SJCRH30 (cell line): ENCODE data around the gene COL4A2. TPM values are rescaled to one million over a fixed set of nuclear protein-coding genes. Genes with fewer than 3 reads are reported as not detected.
A peak's percentile ranks its signal among the peaks of the same experiment; 100 is the strongest.

ENCODE experiments used
- DNase-seq, 2 experiments: peaks; one replicate each; pipeline ENCODE4 v3.0.0-alpha.2; 2015 to 2020
- H3K27ac ChIP-seq: fragments of 250-450 bp; sonication (Bioruptor Pico); 2 replicates; pipeline ENCODE4 v1.5.1; 2020; ENCODE audit warnings: mild to moderate bottlenecking, moderate library complexity
- H3K27me3 ChIP-seq: fragments of 250-450 bp; sonication (Bioruptor Pico); 2 replicates; pipeline ENCODE4 v1.5.1; 2020; ENCODE audit warnings: mild to moderate bottlenecking, moderate library complexity
- H3K36me3 ChIP-seq: fragments of 250-450 bp; sonication (Bioruptor Pico); 2 replicates; pipeline ENCODE4 v1.5.1; 2020; ENCODE audit warnings: mild to moderate bottlenecking, moderate library complexity
- H3K4me1 ChIP-seq: fragments of 250-450 bp; sonication (Bioruptor Pico); 2 replicates; pipeline ENCODE4 v1.5.1; 2020; ENCODE audit warnings: mild to moderate bottlenecking, moderate library complexity
- H3K4me3 ChIP-seq: fragments of 250-450 bp; sonication (Bioruptor Pico); 2 replicates; pipeline ENCODE4 v1.5.1; 2020; ENCODE audit warnings: mild to moderate bottlenecking, moderate library complexity
- H3K9me3 ChIP-seq: fragments of 250-450 bp; sonication (Bioruptor Pico); replicated peaks from 2 replicates; pipeline ENCODE4 v1.5.1; 2020; ENCODE audit warnings: mild to moderate bottlenecking, moderate library complexity
- total RNA-seq: library from RNA; depleted of rRNA; stranded (reverse); fragments of >200 nt; shearing (Covaris generic); gene quantifications from 2 replicates; pipeline ENCODE4 v1.2.3, GENCODE V29; 2014

Gene COL4A2
- total RNA-seq, 1 experiment from 2014 or later: 251 TPM

DNA sequence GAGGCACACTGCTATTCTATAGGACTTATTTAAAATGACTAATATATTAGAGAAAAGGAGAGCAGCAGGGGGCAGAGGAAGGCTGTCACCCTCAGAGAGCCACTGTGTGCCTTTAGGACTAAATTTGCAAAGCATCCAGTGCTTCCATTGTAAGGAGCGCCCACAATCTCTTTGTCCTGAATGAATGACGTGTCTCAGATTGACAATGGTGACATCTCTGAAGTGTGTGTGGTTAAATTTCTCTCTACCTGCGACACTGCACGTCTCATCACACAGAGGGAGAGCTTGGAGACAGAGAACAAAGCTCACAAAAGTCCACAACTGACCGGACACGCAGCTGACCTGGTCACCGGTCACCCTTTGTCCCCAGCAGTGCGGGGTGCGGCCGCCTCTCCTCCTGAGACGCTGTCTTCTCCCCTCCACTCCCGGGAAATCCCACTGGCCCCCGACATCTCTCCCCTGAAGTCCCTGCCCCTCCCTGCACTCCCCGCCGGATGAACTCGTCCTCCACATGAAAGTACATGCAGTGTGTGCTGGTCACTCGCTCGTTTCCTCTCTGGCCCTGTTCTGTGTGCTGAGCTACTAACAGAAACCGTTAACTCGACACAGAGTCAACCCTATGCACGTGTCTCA lies 147.3 kb downstream of the COL4A2 start:
- Histone ChIP-seq H3K4me1 (no peaks in the 10 kb centered on the region), H3K27me3 (no peaks in the 10 kb centered on the region), H3K27ac (no peak overlapping the region), H3K9me3 (no peaks in the 10 kb centered on the region), H3K4me3 (no peak overlapping the region), H3K36me3 (peaks cover 6% of the 10 kb centered on the region; the same call in 1 of the 2 replicates)
- DNase-seq: no peak

DNA sequence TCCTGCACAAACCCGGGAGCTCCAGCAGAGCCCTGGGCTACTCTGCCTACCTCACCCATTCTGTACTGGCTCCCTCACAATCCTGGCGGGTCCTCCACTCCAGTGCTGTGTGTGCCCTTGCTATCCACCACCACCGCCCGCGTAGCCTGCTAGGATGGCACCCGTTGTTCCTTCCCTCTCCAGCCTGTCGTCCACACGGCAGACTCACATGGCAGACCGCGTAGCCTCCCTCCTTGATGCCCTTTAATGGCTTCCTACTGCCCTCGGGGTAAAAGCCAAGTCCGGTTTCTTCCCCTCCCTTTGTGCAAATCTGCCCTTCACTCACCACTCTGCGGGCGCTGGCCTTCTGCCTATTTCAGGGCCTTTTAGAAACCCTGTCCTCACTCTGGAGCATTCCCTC lies 147.9 kb downstream of the COL4A2 start:
- Histone ChIP-seq H3K9me3 (no peaks in the 10 kb centered on the region), H3K27me3 (no peaks in the 10 kb centered on the region), H3K4me1 (no peaks in the 10 kb centered on the region), H3K4me3 (no peak overlapping the region), H3K36me3 (peaks cover 9% of the 10 kb centered on the region; the same call in 1 of the 2 replicates), H3K27ac (no peak overlapping the region)
- no peak for DNase-seq

DNA sequence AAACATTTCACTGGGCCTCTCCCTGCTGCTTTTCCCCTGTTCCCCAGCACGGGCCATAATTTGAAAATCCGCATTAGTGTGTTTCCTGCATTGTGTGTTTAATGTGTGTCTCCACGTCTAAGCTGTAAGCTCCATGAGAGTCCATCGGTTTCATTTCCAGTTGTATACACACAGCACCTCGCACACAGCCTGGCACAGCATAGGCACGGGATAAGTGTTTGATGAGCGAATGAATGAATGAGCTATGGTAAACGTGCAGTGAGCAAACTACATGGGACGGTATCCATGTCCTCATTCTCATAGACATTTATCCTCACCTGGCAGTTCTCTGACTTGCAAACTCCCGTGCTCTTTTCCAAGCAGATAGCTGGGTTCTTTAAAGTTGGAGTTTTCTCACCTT lies 148.4 kb downstream of the COL4A2 start:
- Histone ChIP-seq H3K4me3 (no peak overlapping the region), H3K4me1 (no peaks in the 10 kb centered on the region), H3K36me3 (peaks cover 12% of the 10 kb centered on the region), H3K9me3 (no peaks in the 10 kb centered on the region), H3K27me3 (no peaks in the 10 kb centered on the region), H3K27ac (no peak overlapping the region)
- no peak for DNase-seq

DNA sequence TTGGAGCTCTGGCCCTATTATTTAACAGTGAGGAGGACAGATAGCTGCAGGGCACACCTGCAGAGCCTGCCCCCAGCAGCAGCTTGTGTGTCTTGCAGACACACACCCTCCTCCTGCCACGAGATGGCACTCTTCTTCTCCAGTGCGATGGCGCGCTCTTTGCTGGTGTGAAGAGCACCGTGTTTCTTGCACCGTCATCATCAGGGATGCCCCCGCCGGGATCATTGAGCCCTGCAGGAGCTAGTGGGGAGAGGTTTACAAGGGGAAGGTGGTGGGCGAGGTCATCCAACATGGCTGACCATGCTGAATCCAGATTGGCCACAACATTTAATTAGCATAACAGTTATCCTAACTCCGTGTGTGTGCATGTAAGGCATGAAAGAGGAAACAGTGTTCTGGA lies 148.9 kb downstream of the COL4A2 start:
- Histone ChIP-seq H3K27ac (0 out of 2 replicates have a peak overlapping the region, but pooled peaks have one; percentile 18), H3K4me3 (no peak overlapping the region), H3K4me1 (no peaks in the 10 kb centered on the region), H3K36me3 (peaks cover 15% of the 10 kb centered on the region), H3K27me3 (no peaks in the 10 kb centered on the region), H3K9me3 (no peaks in the 10 kb centered on the region)
- DNase-seq: peak; percentile 61 to 63

DNA sequence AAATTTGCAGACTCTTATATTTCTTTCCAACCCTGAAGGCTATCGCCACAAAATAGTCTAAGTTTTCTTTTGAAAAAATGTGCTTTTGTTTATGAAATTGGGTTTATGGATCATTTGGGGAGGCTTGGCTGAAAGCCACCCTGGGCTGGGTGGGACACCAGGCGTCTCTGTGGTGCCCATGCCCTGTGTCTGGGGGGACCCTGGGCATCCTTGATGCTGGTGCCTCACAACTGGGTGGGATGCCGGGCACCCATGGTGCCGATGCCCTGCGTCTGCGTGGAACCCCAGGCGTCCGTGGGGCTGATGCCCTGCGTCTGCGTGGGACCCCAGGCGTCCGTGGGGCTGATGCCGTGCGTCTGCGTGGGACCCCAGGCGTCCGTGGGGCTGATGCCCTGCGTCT lies 149.5 kb downstream of the COL4A2 start:
- H3K36me3 ChIP-seq: peaks cover 15% of the 10 kb centered on the region

DNA sequence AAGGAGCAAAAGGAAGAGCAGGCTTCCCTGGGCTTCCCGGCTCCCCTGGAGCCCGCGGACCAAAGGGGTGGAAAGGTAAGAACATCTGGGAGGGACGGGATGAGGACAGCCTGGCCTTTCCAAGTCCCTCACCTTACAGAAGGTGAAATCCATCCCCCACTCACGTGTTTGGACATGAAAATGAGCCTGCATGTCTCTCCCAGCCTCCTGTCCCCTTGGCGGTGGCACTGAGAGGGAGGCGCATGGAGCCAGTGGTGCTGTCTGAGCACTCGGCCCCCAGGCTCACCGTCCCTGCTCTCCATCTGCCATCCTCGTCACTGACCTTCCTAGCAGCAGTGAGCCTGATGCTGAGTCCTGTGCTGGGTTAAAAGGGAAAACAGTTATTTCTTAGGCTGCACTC lies 150.3 kb downstream of the COL4A2 start:
- Histone ChIP-seq H3K27me3 (no peaks in the 10 kb centered on the region), H3K36me3 (peaks cover 20% of the 10 kb centered on the region), H3K9me3 (no peaks in the 10 kb centered on the region), H3K4me1 (no peaks in the 10 kb centered on the region), H3K4me3 (no peak overlapping the region), H3K27ac (no peak overlapping the region)
- no peak for DNase-seq

More for the DNA sequence above, 149.5 kb downstream of the COL4A2 start:
- no peaks in the 10 kb centered on the region for H3K9me3 ChIP-seq
- H3K4me1 ChIP-seq: no peaks in the 10 kb centered on the region
- no peak for DNase-seq
- no peak overlapping the region for H3K4me3 ChIP-seq
- H3K27me3 ChIP-seq: no peaks in the 10 kb centered on the region
- H3K27ac ChIP-seq: no peak overlapping the region

DNA sequence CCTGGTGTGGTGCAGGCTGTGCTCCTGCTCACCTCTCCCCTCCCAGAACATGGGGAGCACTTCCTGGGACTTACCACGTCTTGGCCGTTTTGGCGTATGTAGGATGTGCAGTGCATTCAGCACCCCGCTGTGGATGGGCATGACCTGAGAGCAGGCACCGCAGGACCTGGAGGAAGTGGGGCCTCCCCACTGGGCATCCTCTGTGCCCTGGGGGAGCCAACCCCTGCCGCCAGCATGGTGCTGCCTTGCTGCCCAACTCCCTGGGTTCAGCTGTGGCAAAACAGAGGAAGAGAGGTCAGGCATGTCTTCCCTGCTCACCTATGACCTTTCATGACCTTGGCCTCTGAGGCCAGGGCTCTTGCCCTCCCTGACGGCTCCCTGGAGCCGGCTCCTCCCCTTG lies 150.9 kb downstream of the COL4A2 start:
- peaks cover 22% of the 10 kb centered on the region for H3K36me3 ChIP-seq
- no peak overlapping the region for H3K27ac ChIP-seq
- DNase-seq: no peak
- no peaks in the 10 kb centered on the region for H3K4me1 ChIP-seq
- no peaks in the 10 kb centered on the region for H3K27me3 ChIP-seq
- H3K4me3 ChIP-seq: no peak overlapping the region
- H3K9me3 ChIP-seq: no peaks in the 10 kb centered on the region

DNA sequence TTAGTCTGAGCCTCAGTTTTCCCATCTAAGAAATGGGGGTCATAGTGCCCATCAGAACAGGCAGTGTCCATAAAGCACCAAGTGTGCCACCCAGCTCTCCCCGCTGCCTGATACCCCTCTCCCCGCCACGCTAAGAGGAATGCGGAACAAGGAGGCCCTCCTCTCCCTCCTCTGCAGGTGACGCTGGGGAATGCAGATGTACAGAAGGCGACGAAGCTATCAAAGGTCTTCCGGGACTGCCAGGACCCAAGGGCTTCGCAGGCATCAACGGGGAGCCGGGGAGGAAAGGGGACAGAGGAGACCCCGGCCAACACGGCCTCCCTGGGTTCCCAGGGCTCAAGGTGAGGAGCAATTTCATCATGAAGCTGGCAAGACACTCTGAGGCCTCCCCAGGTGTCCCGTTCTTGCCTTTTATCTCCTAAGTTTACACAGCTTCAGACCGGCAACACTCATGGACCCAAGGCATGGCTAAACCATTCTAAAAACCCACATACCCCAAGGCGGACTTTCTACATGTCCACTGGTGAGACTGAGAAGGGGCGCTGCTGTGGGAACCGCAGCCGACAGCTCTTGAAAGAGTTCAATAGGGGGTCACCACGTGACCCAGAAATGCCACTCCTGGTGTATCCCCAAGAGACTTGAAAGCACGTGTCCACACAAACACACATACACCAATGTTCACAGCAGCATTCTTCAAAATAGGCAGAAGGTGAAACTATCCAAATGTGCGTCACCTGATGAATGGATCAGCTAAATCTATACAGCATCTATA lies 151.7 kb downstream of the COL4A2 start:
- Histone ChIP-seq H3K9me3 (no peaks in the 10 kb centered on the region), H3K27me3 (no peaks in the 10 kb centered on the region), H3K4me3 (no peak overlapping the region), H3K27ac (no peak overlapping the region), H3K36me3 (peaks cover 27% of the 10 kb centered on the region), H3K4me1 (no peaks in the 10 kb centered on the region)
- DNase-seq: no peak

DNA sequence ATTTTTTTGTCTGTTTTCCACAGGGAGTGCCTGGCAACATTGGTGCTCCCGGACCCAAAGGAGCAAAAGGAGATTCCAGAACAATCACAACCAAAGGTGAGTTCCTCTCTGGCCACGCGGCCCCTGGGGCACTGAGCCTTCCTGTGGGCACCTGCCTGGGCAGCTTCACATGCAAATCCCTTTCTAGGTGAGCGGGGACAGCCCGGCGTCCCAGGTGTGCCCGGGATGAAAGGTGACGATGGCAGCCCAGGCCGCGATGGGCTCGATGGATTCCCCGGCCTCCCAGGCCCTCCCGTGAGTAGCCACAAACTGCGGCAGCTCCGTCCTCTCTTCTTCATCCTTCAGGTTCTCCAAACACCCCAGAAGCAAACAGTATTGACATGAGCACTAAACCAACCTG lies 155.0 kb downstream of the COL4A2 start:
- Histone ChIP-seq H3K36me3 (peaks cover 28% of the 10 kb centered on the region), H3K27ac (no peak overlapping the region), H3K4me1 (no peaks in the 10 kb centered on the region), H3K4me3 (no peak overlapping the region), H3K9me3 (no peaks in the 10 kb centered on the region), H3K27me3 (no peaks in the 10 kb centered on the region)
- no peak for DNase-seq

DNA sequence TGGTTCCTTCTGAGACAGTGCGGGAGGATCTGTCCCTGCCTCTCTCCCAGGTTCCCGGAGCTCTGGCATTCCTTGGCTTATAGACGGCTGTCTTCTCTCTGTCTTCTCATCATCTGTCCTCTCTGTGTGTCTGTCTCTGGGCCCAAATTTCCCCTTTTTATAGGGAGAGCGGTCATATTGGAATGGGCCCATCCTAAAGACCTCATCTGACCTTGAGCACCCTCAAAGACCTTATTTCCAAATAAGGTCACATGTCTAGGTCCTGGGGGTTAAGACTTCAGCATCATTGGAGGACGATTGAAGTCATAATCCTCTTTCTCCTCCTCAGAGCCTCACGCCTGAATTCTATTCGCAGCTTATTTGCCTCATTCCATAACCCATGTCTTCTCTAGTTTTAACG lies 156.1 kb downstream of the COL4A2 start:
- Histone ChIP-seq H3K27me3 (no peaks in the 10 kb centered on the region), H3K9me3 (no peaks in the 10 kb centered on the region), H3K36me3 (peaks cover 29% of the 10 kb centered on the region), H3K4me3 (no peak overlapping the region), H3K27ac (no peak overlapping the region), H3K4me1 (no peaks in the 10 kb centered on the region)
- DNase-seq: no peak

DNA sequence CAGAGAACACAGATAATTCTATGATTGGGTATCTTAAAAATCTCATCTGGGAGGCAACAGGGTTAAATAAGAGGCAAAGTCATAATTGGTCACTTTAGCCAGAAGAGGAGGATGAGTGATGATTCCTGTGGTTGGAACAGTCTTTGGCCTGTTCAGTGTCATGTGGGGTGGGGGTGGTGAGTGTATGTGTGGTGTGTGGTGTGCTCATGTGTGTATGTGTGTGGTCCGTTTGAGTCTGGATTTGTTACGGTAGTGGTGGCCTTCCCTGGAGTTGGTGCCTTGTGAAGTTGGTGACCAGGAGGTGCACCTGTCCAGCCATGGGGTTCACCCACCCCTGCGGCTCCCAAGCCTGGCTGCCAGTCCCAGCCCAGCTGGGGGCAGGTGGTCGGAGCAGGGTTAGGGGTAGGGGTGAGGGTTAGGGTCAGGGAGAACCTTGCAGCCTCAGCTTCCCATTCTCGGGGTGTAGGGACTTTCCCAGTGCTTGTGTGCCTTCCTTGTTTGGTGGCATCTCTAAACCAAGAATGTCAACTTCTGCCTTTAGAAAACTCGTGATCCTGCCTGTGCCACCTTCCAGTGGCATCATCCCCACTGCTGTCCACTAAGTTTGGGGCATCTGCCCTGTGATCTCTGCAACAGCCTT lies 156.9 kb downstream of the COL4A2 start:
- no peaks in the 10 kb centered on the region for H3K27me3 ChIP-seq
- no peak overlapping the region for H3K4me3 ChIP-seq
- no peaks in the 10 kb centered on the region for H3K4me1 ChIP-seq
- DNase-seq: peak; percentile 14 to 30
- H3K27ac ChIP-seq: no peak overlapping the region
- peaks cover 29% of the 10 kb centered on the region for H3K36me3 ChIP-seq
- H3K9me3 ChIP-seq: no peaks in the 10 kb centered on the region

DNA sequence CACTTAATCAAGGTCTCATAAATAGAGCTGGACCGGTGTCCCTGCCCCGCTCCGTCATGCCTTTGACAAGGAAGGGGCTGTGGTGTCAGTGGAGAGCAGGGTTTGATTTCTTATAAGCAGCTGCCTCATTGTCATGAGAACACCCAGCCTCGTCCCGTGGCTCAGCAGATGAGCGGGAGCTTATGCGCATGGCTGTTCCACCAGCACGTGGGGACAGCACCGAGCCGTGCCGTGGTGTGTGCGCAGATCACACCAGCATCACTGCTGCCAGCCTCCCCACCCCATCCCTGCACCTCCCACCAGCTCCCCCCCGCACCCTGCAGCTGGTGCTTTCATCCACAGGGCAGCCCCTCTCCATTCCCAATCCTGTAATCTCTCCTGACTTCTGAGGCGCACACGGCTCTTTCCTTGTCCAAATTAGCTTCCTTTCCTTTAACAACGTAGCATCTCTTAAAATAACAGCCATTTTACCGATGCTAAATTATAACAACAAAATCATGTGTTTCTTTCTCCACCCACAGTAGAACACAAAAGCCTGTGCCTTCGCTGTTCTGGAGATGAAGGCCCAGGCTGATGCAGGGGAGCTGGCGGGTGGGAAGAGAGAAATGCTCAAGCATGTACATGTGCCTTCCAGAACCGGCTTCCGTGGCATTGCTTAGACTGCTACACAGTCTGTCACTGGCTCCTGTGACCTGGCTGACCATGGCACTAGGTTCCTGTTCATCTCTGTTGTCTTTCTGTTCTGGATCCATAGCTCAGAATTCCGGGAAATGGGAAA lies 157.7 kb downstream of the COL4A2 start:
- Histone ChIP-seq H3K27ac (no peak overlapping the region), H3K9me3 (no peaks in the 10 kb centered on the region), H3K4me3 (no peak overlapping the region), H3K27me3 (no peaks in the 10 kb centered on the region), H3K36me3 (peaks cover 32% of the 10 kb centered on the region), H3K4me1 (no peaks in the 10 kb centered on the region)
- no peak for DNase-seq

DNA sequence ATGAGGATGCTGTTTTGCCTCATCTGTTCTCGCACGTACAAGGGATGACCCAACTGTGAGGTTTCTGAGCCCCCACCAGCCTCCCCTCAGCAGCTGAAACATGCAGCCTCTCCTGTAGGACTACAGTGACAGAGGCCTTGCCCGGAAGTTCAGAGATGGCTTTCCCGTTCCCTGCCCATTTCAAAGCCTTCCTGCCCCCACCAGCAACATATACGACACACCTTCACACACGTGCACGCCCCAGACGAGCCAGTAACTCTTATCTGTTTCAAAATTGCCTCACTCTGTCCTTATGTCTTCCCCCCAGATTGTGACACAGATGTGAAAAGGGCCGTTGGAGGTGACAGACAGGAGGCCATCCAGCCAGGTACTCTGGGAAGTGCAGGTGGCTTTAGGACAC lies 158.6 kb downstream of the COL4A2 start:
- DNase-seq: no peak
- H3K9me3 ChIP-seq: no peaks in the 10 kb centered on the region
- no peaks in the 10 kb centered on the region for H3K27me3 ChIP-seq
- H3K27ac ChIP-seq: no peak overlapping the region
- peaks cover 1% of the 10 kb centered on the region; the same call in 1 of the 2 replicates for H3K4me1 ChIP-seq
- peaks cover 35% of the 10 kb centered on the region for H3K36me3 ChIP-seq
- no peak overlapping the region for H3K4me3 ChIP-seq

DNA sequence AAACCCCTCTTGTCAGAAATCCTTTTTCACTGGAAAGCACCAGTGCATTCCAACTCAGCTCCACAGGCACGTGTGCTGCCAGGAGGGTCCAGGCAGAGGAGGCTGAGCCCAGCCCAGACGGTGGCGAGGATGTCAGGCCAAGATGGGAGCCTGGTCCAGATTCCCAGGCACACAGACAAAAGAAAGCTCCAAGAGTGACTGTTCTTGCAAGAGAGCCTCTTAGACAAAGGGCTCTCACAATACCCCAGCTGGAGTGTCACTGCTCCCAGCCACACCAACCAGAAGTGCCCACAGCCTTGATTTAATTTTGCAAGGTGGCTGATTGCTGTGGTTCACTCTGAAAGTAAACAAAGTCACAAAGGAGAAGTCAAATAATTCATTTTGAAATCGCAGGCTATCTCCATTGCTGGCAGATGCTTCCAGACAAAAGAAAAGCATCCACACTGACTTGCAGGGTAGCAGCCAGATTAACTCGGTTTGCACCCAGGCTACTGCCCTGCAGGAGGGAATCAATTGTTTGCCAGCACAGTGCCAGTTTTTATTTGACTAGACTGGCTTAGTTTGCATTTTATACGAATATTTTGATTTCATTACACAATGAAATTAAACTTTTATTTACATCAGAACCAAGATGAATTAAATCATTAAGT lies 159.3 kb downstream of the COL4A2 start:
- Histone ChIP-seq H3K36me3 (peaks cover 32% of the 10 kb centered on the region), H3K27me3 (no peaks in the 10 kb centered on the region), H3K4me3 (no peak overlapping the region), H3K9me3 (no peaks in the 10 kb centered on the region), H3K4me1 (peaks cover 8% of the 10 kb centered on the region), H3K27ac (no peak overlapping the region)
- DNase-seq: no peak
